HG03060 (cell line): ENCODE results near the gene PPFIBP2.

ENCODE experiments used
- ATAC-seq: cut with Tn5 transposase; IDR thresholded peaks from one replicate; pipeline ENCODE4 v1.9.1; 2021; ENCODE audit warnings: low read depth, moderate number of reproducible peaks; ENCODE audit not compliant: unreplicated experiment

PPFIBP2 gene

GRCh38 chr11:7513234-7514098 lies at the start of gene PPFIBP2:
Gene PPFIBP2, plus strand, starts transcription at chr11:7513999. Its CDS starts 35,477 bp downstream, at chr11:7549476.
- ATAC-seq: peak; percentile 22

DNA sequence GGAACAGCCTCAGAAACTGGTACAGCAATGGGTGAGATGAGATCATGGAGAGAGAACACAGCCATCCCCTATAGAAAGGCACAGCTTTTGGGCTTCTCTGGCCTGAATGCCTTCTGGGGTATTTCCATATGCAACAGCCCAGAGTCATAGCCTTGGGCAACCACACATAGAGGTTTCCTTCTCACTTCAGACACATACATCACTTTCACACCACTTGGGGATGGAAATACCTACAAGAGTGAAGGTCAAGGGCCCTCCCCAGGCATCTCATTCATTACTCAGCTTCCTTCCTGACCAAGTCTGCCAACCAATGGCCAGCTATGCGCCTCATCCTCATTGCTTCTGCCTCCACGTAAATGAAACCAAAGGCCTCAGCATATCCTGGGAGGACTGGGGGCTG lies 46.1 kb upstream of the PPFIBP2 start:
- ATAC-seq: no peak

DNA sequence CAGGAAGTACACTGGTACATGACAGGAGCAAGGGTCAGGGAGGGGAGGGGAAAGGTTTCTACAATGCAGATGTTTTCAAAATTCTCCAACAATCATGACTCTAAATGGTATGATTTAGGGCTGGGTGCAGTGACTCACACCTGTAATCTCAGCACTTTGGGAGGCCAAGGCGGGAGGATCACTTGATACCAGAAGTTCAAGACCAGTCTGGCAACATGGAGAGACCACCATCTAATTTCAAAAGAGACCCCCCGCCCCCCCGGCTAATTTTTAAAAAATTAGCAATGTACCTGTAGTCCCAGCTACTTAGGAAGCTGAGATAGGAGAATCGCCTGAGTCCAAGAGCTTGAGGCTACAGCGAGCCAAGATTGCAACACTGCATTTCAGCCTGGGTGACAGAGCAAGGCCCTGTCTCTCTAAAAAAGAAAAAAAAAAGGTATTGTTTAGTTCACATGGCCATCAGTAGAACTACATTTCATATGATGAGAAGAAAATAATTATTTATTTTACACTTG lies 44.4 kb upstream of the PPFIBP2 start:
- ATAC-seq: no peak

DNA sequence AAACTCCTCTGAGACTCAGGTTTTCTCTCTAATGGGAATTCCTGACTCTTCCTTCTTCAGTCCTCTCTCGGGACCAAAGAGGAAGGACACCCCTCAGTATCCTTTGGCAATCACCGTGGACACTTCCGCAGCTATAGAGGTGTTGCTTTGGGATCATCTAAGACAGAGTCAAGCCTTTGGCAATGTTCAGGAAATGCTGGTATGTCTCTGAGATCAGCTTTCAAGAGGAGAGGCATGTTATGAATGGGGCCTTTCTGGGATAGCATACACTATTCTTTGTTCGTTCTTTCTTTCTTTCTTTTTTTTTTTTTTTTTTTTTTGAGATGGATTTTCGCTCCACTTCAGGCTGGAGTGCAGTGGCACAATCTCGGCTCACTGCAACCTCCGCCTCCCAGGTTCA lies 42.7 kb upstream of the PPFIBP2 start:
- no peak for ATAC-seq

- peak; percentile 72 for ATAC-seq
Observed at GRCh38 chr11:7473717-7474116, 40.1 kb upstream of the PPFIBP2 start.

DNA sequence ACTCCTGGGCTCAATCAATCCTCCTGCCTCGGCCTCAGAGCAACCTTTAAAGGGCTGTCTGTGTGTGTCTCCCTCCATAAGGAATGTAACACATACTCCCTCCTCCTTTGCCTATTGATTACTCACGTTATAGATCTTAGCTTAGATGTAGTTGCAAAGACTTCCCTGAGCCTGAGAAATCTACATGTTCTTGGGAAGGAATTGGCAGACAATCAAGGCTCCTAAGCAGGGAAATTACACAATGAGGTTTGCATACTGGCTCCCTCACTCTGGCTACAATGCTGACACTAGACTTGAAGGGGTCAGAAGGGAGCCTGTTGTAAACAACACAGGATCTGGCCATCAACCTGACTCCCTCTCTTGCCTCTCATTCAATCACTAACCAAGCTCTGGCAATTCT lies 33.7 kb upstream of the PPFIBP2 start:
- no peak for ATAC-seq

DNA sequence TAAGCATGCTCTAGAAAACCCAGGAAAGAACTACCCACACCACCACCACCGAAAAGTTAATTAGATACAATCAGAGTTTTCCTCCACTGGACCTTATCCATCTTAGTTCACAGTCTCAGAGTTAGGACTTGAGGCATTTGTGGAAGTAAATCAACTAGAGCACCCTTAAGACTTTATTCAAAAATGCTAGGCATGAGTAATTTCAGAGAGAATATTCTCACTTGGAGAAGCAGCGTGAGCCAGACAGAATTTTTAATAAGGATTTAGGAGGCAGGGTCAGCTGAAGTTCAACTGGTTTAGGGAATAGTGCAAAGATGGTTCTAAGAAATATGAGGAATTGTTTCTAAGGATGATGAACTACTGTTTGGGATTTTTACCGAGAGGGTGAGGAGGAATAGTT lies 29.7 kb upstream of the PPFIBP2 start:
- ATAC-seq: no peak

GRCh38 chr11:7484645-7485044 lies 29.2 kb upstream of the PPFIBP2 start:
- ATAC-seq: no peak

DNA sequence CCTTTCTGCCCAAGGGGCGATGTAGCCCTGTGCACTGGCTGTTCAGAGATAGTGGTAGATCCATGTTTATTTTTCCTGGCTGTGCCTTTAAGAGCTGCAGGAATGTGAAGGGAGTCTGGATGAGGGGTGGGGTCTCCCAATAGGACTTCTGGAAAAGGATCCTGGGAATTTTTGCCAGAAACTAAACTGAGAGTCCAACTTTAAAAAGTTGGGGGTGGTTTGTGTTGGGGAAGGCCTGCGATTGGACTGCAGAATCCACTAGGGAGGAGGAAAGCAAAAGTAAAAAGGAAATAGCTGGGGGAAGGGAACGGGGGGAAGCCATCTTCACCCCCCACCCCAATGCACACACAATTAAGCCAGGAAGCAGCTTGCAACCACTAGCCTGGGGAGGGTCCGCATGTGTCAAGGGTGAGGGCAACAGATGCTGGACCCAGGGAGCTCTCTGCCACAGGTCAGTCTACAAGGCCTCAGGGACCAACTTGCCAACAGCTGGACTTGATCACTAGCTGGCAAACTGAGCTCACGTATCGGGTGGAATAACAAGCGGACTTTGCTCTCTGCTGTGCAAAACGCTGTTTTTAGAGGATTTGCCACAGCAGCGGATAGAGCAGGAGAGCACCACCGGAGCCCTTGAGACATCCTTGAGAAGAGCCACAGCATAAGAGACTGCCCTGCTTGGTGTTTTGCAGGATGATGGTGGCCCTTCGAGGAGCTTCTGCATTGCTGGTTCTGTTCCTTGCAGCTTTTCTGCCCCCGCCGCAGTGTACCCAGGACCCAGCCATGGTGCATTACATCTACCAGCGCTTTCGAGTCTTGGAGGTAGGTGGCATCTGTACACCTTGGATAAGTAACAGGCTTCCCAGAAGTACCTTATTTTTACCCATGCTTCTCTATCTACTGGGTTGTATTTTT lies 28.4 kb upstream of the PPFIBP2 start, which contains the start of gene OLFML1:
TSS of gene OLFML1 (plus strand) at position 321 of the 912 bp plus-strand sequence. CDS start at position 691, 370 bp downstream.
- ATAC-seq: no peak

- ATAC-seq: no peak
Observed at GRCh38 chr11:7486098-7486780, 27.6 kb upstream of the PPFIBP2 start.

DNA sequence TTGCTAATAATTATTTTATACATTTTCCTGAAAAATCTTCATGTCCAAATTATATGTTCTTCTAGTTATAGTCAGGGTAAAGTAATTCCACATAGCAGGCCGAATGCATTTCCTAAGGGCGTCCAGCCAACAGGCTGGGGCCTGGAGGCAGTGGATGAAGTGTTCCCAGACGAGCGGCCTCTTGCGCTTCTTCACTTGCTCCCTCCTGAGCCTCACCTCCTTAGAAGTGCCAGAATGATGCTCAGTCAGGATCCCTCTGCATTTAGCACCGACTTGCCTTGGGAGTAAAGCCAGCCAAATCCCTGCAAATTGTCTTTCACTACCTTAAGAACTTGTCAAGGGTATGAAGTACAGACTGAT lies 27.0 kb upstream of the PPFIBP2 start:
- ATAC-seq: no peak

DNA sequence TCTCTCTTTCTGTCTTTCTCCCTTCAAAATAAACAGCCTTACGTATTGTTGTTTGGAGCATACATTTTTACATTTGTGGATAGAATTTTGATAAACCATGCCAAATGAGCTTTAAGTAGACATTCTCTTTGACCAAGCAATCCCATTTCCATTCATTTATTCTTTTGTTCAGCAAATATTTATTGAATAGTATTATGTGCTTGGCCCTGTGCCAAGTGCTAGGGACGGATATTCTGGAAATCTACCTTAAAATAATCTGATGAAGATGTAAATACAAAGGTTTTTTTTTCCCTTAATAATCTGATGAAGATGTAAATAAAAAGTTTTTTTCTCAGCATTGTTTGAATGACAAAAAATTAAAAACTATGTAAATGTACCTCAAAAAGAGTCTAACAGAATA lies 26.4 kb upstream of the PPFIBP2 start:
- no peak for ATAC-seq

DNA sequence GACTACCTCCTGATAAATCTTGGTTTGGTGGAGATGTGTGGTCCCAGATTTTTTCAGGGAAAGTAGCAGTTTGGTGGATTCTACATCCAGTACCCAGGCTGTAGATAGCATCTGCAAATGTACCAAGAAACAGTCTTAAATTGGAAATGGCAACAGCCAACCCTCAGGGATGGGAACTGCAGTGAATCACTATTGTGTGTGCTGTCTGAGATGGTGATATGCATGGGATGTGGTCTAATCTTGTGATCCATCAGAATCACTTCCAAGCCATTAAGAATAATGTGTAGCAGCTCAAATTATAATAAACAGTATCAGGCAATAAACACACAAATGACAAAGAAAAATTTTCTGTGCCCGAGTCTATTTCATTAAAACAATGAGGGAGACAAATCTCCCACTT lies 25.1 kb upstream of the PPFIBP2 start:
- ATAC-seq: no peak

- no peak for ATAC-seq
Observed at GRCh38 chr11:7489376-7489775, 24.4 kb upstream of the PPFIBP2 start.

DNA sequence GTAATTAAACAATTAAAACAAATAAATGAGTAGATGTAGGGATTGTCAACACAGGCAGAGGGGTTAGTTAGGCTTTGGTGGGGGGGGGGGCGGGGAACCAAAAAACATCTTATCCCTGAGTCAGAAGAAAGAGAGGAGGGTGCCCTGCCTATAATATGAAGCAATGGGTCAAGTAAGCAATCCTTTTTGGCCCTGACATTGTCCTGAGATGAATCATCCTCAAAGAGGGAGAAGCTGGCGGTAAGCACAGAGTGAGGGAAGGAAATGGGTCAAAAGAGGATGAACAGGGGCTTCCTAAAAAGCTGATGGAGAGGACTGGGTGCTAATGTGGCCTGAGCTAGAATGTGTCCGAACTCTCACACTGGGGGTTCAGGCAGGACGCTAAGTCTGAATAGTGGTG lies 23.7 kb upstream of the PPFIBP2 start:
- no peak for ATAC-seq

DNA sequence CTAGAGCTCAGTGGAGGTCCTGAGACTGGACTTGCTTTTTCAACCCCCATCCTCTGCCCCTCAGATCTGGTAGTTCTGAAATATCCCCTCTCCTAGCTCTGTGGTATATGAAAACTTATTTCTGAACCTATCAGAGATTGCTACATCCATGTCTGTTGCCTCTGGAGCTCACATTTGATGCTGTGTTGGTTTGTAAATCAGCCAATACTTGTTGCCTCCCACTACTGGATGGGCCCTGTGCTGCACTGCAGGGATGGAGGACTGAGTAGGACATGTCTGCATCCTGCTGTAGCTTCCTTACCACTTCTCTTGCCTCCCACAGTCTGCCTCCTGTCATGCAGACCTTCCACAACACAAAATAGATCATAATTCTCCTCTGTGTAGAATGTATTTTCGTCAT lies 23.3 kb upstream of the PPFIBP2 start:
- ATAC-seq: no peak

- ATAC-seq: no peak
Observed at GRCh38 chr11:7492253-7492652, 21.5 kb upstream of the PPFIBP2 start.

DNA sequence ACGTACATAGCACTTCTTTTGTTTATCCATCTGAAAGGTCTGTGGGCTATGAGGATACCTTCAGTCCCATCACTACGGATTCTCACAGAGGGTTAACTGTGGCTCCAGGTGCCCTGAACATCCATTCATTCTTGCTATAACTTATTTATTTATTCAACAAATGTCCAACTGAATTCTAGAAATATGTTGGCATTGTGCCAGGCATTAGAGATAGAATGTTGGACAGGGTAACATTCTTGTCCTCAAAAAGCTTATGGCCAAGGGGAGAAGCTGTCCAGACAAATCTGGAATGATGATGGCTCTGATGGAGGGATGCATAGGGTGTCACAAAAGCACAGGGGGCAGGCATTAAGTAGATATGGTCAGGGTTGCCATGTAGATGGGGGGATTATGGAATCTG lies 20.1 kb upstream of the PPFIBP2 start:
- no peak for ATAC-seq

DNA sequence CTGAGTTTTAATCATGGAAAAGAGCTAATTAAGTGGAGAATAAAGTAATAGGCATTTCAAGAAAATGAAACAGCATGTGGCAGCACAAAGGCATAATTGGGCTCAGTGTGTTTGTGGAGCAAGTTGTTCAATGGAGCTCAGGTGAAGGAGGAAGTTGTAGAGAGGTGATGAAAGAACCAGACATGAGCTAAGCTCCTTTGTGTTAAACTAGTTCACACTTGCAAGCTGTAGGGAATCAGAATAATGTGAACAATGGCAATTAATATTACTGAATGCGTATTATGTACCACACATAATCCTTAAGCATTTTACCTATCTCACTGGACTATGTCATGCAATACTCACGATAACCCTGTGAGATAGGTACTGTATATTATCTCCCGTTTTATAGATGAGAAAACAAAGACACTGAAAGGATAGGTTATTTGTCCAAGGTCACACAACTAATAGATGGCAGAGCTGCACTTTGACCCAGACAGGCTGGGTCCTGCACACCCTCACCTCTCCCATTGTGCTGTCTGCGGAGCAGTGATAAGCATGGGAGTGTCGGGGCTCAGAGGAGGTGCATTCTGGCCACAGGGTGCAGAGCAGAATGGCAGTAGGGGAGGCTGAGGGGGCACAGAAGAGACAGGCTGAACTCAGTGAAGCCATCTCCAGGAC lies 19.6 kb upstream of the PPFIBP2 start:
- no peak for ATAC-seq

DNA sequence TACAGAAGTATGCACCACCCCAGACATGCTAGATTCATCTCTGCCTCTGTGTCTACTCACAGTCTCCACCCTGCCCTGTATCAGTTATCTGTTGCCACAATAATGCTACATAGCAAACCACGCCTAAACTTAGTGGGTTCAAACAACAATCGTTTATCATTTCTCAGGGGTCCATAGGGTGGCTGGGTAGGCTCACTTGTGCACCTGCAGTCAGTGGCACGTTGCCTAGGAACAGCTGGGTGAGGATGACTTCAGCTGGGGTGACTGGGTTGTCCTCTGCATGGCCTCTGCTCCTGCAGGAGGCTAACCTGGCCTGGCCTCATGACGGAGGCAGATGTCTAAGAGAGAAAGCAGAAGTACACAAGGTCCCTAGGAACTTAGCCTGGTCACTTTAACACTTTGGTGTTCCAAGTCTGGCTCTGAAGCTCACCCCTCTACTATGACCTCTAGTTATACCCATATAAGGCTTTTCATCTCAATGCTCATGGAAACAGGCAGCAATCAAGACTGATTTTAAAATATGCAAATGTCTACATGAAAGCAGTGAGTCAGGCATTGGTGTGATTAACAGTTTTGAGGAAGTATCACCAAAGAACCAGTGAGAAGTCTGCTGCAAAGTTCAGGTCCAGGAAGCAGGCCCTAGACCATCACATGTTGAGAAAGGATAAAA lies 17.8 kb upstream of the PPFIBP2 start:
- peak; percentile 96 for ATAC-seq
